HG03039 (cell line): Measurements from ENCODE around the gene NSUN7.
A peak's percentile ranks its signal among the peaks of the same experiment; 100 is the strongest.

Experiments used
- ATAC-seq: cut with Tn5 transposase; IDR thresholded peaks from one replicate; pipeline ENCODE4 v1.9.1; 2021; ENCODE audit warnings: mild to moderate bottlenecking, moderate library complexity; ENCODE audit not compliant: unreplicated experiment

NSUN7 gene

GRCh38 chr4:40843696-40844095 lies 93.9 kb downstream of the NSUN7 start:
- no peak for ATAC-seq

GRCh38 chr4:40844261-40844660 lies 94.5 kb downstream of the NSUN7 start:
- ATAC-seq: no peak

- ATAC-seq: no peak
Observed at GRCh38 chr4:40845154-40845835, 95.5 kb downstream of the NSUN7 start.

GRCh38 chr4:40846532-40846931 lies 96.8 kb downstream of the NSUN7 start:
- ATAC-seq: no peak

- no peak for ATAC-seq
Observed at GRCh38 chr4:40848251-40848650, 98.5 kb downstream of the NSUN7 start.

- ATAC-seq: no peak
Observed at GRCh38 chr4:40848940-40849339, 99.2 kb downstream of the NSUN7 start.

GRCh38 chr4:40850496-40850895 lies 100.7 kb downstream of the NSUN7 start:
- no peak for ATAC-seq

- ATAC-seq: no peak
Observed at GRCh38 chr4:40856277-40856839, 106.6 kb downstream of the NSUN7 start.

- ATAC-seq: peak; percentile 94
Observed at GRCh38 chr4:40856840-40857362, 107.1 kb downstream of the NSUN7 start.

GRCh38 chr4:40857956-40858355 lies 108.2 kb downstream of the NSUN7 start:
- ATAC-seq: no peak

GRCh38 chr4:40858962-40859361 lies 109.2 kb downstream of the NSUN7 start:
- no peak for ATAC-seq
